ENCODE results near the gene MYO5B.
"Not testable (repeated sequence)": the region's sequence is repeated elsewhere in the genome, so short reads cannot be mapped to it uniquely, and the experiment has no call there.

MYO5B gene

DNA sequence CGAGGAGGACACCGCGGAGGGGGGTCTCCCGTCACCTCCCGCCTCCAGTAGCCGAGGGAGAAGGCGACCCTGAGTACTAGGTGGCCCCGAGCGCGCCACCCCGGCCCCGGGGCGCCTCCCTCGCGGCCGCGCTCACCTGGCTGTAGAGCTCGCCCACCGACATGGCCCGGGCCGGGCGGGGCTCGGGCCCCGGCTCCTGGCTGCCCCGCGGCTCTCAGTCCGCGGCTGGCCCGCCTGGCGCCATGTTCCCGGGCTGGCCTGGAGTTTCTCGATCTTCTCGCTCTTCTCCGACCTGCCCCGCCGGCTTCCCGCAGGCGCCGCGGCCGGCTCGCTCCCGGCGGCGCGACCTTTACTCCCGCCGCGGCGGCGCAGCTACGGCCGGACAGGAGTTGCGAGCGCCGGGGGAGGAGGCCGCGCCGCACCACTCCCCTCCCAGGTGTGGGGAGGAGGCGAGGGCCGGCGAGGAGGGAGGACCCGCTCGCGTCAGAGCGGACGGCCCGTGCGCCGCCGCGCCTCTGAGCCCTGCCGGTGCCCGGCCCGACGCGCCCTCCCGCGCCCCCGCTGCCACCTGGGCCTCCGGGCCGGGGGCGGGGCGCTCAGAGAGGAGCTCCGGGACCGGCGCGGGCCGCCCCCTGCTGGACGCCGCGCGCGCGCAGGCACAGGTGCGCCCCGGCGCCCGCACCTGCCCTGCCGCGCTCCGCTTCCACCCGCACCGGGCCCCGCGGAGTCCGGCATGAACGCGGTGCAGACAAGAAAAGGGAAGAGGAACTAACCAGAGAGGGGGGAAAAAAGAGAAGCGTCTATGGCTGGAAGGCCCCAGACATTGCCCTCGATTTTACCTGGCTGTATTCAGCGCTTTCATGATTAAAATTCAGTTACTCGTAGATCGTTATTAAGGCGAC lies at the start of gene MYO5B:
MYO5B (minus strand) TSS at position 517 of the 902 bp plus-strand sequence; CDS start at position 163, 354 bp downstream.
- peak in 4 of 6 experiments; percentile 20 to 38 (median 22) for DNase-seq

DNA sequence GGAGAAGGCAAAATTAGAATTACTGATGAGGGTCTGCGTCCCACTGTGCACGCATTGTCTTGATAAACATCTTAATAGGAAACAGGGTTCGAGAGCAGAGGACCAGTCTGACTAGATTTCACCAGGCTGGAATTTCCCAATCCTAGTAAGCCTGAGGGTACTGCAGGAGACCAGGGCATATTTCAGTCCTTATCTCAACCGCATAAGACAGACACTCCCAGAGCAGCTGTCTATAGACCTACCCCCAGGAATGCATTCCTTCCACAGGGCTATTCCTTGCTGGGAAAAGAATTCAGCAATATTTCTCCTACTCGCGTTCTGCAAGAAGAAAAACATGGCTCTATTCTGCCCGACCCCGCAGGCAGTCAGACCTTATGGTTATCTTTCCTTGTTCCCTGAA lies 46.8 kb upstream of the MYO5B start:
- not testable (repeated sequence) for DNase-seq

DNA sequence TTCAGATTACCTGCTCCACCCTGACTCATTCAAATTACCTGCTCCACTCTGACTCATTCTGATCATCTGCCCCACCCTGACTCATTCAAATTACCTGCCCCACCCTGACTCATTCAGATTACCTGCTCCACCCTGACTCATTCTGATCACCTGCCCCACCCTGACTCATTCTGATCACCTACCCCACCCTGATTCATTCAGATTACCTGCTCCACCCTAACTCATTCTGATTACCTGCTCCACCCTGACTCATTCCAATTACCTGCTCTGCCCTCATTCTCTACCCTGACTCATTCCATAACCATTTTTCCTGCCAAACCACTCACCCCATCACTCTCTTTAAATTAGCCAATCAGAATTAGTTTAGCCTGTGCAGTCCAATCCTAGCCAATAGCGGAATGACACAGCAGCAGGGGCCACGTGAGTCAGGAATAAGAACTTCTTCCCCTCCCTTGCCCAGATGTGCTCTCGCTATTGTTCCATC lies 45.2 kb upstream of the MYO5B start:
- DNase-seq = no peak

DNA sequence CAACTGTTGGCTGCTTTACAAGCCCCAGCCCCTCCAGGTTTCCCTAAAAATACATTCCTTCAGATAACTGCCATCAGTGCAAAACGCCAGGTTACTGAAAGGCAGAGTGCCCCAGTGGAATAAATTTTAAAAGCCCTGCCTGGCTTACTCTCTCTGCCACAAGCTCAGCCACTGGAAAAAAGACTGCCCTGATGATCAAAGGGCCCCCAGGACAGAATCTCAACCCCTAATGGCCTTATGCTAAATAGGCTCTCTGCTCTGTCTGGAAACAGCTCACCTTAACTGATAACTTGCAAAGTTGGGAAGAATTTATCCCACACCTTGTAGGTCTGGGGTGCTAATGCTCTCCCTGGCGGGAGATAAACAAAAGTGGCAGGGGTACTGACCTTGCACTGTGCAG lies 37.5 kb upstream of the MYO5B start:
- no peak for DNase-seq

DNA sequence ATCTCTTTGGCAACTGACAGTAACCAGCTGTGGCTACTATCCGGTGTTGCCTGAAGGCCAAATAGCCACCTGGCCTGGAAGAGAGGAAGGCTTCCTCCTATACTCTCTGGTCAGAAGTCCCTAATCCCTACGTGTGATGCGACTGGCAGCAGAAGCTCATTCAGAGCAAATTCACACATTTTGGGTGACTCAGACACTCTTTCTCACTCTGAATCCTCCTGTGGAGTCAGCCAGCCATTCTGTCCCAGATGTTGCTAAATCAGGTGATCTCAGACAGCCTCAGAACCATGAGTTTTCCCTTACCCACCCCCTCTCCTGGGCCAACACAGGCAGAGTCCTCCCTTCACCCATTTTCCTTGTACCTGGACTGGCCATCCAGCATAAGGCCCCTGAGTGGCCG lies 36.7 kb upstream of the MYO5B start:
- no peak for DNase-seq

DNA sequence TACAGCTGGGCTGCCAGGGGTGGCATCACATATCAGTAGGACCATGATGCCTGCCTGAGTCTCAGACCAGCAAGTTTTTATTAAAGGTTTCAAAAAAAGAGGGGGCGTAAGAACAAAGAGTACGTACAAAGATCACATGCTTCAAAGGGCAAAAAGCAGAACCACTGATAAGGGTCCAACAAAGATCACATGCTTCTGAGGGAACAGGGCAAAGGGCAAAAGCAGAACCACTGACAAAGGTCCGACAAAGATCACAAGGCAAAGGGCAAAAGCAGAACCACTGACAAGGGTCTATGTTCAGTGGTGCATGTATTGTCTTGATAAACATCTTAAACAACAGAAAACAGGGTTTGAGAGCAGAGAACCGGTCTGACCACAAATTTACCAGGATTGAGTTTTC lies 25.3 kb upstream of the MYO5B start:
- not testable (repeated sequence) for DNase-seq

DNA sequence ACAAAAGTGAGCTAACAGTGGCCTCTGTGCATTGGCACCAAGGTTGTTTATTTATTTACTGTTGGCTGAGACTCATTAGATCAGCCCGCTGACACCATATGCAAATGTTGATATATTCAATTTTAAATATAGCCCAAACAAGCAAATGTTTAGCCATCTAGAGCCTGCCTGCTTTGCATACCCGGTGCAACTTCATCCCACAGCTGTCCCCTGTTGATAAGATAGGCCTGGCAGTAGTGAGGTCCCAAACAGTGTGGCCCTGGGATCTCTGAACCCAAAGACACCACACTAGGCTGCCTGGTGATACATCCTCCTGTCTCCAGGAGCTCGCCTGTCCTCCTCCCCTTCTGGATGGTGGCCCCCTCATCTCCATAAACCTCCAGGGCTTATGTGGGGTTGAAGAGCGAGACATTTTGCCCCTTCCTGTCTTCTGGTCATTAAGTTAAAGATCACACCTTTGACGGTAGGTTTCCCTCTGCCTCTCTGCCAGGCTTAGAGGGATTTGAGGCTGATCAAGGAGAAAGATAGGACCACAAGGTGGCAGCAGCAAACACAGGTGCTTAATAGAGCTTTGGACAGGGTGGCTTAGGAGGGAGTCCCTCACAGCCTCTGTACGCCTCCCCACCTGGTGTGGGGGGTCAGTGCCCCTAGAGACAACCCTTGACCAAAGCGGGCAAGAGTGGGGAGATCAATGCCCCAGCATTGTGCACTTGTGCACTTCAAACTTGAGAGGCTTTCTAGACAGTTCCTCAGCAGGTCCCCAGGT lies 23.7 kb upstream of the MYO5B start:
- DNase-seq = peak in 3 of 6 experiments; percentile 4 to 17 (median 13)

DNA sequence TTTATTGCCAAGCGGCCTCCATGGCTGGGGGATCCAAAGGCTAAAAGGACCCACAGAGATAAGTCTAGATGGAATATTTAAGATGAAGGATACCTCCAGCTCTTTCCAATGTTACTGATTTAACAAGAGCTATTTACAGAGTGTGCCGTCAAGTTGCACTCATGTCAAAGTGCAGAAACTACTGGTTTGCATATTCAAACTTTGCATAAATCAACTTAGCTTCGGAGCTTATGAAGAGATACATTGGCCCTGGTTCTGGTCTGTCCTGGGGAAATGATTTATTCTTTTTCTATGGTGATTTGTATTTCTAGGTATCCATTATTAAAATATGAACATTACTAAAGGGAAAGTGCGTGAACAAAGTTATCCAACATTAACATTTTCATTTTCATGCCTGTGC lies 14.4 kb upstream of the MYO5B start:
- no peak for DNase-seq

DNA sequence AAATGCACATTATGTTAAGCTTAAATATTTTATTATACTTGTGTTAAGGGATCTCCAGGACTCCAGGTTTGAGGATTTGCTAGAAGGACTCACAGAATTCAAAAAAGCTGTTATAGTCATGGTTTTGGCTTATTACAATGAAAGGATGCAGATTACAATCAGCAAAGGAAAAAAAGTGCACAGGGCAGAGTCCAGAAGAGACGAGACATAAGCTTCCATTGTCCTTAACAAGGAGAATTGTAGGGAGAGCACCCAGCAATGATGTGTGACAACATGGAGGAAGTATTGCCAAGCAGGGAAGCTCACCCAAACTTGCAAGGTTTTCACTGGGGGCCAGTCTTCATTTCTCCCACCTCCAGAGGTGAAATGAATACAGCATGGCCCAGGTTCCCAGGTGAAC lies 12.8 kb upstream of the MYO5B start:
- no peak for DNase-seq

DNA sequence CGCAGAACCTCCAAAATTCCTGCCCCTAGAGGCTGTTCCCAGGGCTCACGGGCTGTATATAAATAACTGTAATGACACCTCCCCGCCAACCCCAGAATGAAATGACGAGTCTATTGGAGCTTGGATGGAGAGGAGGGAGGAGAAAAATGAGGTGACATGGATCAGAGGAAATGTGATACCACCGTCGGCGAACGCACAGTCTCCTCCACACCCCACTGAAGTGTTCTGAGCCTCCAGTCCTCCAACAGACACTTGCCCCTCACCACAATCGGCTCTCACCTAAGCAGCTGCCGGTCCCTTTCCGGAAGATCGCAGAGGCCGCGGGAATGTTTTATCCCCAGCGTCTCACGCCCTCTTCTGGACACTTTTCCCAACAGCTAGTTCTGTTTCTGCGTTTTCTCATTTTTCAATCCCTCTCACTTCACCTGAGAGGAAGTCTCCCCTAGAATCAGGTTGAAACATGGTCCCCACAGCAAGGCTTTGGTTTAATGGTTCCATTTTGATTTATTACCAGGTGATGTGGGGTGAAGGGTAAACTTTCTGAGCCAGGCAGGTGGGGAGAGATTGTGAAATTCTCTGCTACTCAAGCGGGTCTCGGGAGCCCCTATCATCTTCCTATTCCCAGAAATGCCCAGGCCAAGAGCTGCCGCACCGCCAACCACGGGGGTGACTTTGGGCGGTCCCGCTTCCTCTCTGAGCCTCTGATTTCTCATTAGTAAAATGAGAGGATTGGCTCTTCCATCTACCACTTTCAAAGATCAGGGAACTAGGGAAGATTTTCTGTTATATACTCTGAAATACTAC lies 9.1 kb upstream of the MYO5B start:
- DNase-seq = no peak

DNA sequence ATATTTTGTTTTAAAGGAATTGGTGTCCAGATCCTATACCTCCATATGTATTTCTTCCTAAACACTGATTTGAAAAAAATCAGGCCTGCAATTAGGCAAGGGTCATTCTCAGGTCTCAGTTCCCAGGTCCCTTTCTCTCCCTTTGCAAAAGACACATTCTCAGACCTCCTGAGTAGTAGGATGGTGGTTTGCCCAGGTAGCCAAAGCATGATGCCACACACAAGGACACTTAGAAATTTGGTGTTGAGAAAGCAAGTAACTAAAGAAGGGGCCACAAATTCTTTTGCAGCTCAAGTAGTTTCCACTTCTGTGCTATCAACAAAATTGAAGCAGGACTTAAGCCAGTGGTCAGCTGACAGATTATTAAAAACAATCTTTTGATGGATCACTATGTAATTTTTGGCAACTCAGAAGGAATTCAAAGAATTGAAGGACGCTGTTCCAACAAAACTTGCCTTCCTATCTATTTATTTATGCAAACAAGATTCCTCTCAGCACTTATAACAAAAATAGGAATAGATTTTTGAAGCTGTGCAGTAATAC lies 6.6 kb upstream of the MYO5B start:
- DNase-seq = no peak

DNA sequence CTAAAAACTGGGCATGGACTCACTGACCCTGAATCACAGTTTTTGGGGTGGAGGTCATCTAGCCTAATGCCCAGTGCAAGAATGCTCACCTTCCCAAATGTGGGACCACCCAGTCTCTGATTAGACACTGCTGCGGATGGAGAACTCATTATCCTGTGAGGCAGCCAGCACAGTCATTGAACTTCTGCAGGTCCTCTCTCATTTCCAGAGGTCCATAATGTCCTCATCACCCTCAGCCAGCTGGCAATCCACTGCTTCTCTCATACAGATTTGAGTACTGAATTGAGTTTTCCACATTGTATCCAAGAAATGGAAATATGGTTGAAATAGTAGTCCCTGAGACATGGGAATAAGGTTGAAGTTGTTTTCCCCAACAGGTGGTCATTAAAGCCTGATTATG lies 5.0 kb upstream of the MYO5B start:
- DNase-seq = no peak

DNA sequence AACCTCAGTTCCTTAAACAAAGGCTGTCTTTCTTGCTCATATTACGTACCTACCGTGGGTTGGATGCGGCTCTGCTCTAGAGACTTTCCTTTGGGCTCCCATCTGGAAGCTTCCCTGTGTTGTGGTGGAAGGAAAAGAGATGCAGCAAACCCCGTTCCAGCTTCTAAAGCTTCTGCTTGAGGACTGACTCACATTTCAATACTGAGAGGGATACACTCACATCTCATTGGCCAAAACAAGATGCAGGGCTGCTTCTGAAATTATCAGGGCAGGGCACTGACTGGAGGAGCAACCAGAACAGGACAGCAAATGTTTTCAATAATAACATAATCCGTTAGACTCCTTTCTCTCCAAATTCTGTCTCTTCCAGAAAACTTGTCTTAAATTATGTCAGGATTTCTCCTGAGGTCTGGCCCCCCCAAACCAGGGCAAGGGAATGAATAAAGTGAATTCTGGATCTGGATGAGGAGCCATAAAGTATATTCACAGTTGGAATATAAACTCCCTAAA lies 4.5 kb upstream of the MYO5B start:
- no peak for DNase-seq

DNA sequence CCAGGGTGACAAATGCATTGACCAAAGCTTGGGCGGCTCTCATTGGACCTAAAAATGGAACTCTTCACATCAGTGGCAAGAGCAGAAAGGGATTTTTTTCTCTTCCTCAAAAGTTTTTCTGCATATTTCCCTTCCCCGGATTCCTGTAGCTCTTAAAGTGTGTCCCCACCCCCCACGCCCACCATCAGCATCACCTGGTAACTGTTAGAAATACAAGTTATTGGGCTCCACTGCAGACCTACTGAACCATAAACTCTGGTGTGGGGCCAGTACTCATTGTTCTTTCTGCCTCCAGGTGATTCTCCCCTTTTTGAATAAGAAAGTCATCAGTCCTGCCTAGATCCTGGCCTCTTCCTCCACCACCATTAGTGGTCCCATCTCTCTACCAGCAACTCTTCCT lies 1.3 kb upstream of the MYO5B start:
- DNase-seq = no peak

DNA sequence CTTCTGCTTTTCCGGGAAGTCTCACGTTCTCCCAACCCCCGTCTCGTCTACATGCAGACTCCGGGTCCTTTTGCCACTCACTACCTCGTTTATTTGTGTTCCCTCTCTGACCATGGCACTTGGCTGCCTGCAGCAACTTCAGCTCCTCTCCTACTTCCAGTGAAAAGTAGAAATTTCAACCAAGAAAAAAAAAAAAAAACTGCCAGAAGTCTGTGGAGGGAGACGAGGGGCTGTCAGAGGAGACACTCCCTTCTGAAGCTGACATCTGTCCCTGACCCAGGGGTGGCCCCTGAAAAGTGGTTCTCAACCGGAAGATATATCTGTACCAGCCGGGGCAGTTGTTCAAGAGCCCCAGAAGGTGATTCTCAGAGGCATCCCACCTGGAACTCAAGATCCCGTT lies 742 bp upstream of the MYO5B start:
- no peak for DNase-seq

DNA sequence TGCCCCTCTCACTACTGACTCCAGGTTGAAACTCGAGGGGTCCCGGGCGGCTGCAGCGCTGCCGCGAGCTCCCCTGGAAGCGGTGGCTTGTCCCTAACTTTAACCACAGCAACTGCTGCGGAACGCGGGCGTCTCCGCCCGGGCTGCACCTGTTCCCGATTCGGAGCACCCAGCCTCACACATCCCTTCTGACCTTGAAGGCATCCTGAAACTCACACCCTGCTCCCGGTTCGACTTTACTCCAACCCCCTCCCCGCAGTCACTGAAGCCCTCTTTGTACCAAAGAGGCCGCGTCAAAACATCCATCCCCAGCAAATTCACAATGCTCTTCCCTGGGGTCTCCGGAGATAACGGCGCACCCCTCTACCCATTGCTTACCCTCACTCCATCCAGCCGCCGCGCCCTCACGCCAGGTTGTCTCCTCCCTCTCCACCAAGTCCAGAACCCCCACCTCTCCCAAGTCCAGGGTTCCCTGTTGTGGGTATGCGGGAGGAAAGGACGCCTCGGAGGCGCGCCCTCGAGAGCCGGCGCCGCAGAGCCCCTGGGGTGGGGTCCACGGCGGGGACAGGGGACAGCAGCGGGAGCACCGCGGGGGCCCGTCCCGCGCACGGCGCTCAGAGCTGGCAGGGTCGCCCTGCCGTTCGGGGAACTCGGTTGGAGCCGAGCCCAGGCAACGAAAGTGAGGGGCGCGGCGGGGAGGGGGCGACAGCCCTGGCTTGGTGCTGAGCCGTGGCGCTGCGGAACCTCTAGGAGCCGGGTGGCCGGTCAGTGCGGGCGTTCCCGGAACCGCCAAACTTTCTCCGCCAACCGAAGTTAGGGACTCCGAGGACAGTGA lies 934 bp downstream of the MYO5B start:
- no peak for DNase-seq

DNA sequence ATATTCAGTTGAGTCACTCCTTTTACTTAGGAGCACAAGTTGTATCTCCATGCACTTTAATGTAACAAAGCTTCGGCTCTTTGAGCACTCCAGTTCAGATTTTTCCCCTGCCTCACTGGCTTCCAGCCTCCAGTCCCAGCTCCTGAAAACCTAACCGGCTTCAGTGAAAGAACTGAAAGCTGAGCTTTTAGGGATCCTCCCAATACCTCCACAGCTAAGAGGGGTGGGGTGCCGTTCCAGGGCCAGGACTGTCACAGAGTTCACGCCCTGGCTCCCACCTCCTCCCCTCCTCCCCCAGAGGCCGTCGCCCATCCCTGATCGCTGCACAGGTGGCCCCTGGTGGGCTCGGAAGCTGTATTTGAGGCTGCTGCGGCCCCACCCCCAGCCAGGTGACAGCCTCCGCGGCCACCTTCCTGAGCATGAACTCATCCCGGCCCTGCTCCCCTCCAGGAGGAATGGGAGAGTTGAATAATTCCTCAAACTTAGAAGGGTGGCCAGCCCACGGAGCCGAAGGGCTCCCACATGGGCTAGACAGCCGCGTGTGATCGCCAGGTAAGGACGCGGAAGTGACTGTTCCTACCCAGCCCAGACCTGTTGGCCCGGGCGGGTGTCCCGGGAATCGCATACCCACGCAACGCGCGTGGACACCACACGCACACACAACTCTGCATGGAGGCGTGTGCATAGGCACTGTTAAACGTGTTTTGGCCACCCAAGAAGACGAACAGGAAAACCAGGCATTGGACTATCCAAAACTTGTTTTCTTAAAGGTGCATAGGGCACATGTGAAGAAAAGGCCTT lies 1.8 kb downstream of the MYO5B start:
- DNase-seq = no peak

DNA sequence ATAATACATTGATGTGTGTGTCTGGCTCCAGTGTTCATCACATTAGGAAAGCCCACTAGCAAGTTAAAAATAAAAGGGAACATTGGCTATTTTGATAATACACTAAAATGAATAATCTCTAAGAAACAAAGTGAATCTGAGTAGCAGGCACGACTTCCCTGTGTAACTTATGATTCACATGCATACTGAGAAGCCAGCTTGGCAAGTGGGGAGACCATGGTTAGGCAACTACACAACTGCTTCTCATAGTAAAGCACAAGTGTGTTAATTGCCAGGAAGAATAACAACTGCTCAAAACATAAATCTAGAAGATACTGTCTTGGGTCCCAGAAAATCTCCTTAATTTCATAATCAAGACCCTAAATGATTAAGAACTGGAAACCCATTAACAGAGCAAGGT lies 4.0 kb downstream of the MYO5B start:
- DNase-seq = no peak

DNA sequence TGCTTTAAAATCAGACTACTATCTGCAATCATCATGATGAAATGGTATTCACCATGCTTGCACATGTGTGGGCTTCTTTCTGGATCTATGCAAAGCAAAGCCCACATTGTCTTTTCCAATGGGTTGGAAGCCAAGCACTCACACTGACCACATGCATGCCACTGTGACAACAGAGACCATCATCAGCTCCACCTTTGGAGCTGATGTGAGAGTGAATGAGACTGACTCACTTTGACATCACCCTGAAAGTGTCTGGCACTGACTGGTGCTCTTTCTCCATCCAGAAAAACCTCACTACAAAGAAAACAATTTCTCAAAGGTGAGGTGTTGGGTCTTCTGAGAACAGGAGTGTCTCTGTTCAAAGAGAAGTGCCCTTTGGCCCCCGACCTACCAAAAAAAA lies 4.7 kb downstream of the MYO5B start:
- no peak for DNase-seq

DNA sequence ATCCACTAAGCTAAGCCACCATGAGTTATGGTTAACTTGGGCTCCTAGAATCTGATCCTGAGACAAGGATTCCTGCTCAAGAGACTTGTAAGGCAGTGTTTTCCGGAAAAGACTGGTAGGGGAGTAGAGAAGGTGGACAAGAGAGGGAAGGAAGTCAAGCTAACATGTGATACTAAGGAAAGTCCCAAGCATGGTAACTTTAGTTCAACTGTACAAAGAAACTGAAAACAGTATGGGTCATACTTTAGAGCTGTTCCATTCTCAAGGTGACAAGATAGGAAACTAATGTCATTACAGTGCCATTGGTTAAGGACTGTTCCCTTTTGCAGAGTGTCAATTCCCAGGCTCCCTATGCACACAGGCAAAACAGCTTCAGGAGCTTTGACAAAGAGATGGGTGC lies 5.8 kb downstream of the MYO5B start:
- no peak for DNase-seq

DNA sequence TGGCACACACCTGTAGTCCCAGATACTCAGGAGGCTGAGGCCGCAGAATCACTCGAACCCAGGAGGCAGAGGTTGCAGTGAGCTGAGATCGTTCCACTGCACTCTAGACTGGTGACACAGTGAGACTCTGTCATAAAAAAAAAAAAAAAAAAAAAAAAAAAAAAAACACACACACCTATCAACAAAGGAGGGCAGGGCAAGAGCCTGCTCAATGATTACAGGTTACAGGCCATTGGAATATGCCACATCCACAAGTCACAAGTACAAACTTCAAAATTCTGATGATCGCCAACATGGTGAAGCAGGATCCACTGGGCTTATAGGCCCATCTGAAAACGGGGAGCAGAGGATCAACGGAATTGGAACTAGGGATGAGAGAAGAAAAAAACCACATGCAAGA lies 6.3 kb downstream of the MYO5B start:
- DNase-seq = no peak

All from stimulated activated naive CD4-positive, alpha-beta T cell (primary cell).